Mesenchymal stem cell (in vitro differentiated cells and primary cell): Measurements from ENCODE around the gene LRRC26.

ENCODE experiments used
- DNase-seq: peaks from one replicate; pipeline ENCODE4 v3.0.0-alpha.2; 2013
- H2AFZ ChIP-seq: one replicate; pipeline ENCODE4 v1.6.1; 2013; ENCODE audit warnings: low read depth, mild to moderate bottlenecking, control low read depth, inconsistent platforms, low read length, moderate library complexity
- H2AK5ac ChIP-seq: 2 replicates; pipeline ENCODE4 v1.6.1; 2013; ENCODE audit warnings: low read length, moderate library complexity, mild to moderate bottlenecking, inconsistent platforms; ENCODE audit not compliant: severe bottlenecking
- H2BK120ac ChIP-seq: one replicate; pipeline ENCODE4 v1.6.1; 2013; ENCODE audit warnings: low read depth, mild to moderate bottlenecking, inconsistent platforms, low read length, moderate library complexity
- H2BK12ac ChIP-seq, 2 experiments: one replicate each; pipeline ENCODE4 v1.6.1; 2013; ENCODE audit warnings: inconsistent platforms in 2 of 2, low read length in 2 of 2, mild to moderate bottlenecking in 2 of 2, moderate library complexity in 2 of 2, control low read depth in 1 of 2
- H2BK15ac ChIP-seq: one replicate; pipeline ENCODE4 v1.6.1; 2013; ENCODE audit warnings: mild to moderate bottlenecking, low read depth, inconsistent platforms; ENCODE audit not compliant: poor library complexity, severe bottlenecking
- H2BK5ac ChIP-seq: 2 replicates; pipeline ENCODE4 v1.6.1; 2013; ENCODE audit warnings: low read depth, mild to moderate bottlenecking, low read length, control low read depth, inconsistent platforms; ENCODE audit not compliant: poor library complexity, severe bottlenecking
- H3K14ac ChIP-seq, 2 experiments: one replicate each; pipeline ENCODE4 v1.6.1; 2013; ENCODE audit warnings: inconsistent platforms in 2 of 2, low read length in 2 of 2, control low read depth in 1 of 2, mild to moderate bottlenecking in 1 of 2, moderate library complexity in 1 of 2
- H3K18ac ChIP-seq, 2 experiments: one replicate each; pipeline ENCODE4 v1.6.1; 2013; ENCODE audit warnings: inconsistent platforms in 2 of 2, low read length in 2 of 2, control low read depth in 1 of 2, low read depth in 1 of 2, mild to moderate bottlenecking in 1 of 2
- H3K23ac ChIP-seq, 2 experiments: one replicate each; pipeline ENCODE4 v1.6.1; 2013; ENCODE audit warnings: inconsistent platforms in 2 of 2, low read length in 2 of 2, mild to moderate bottlenecking in 2 of 2, moderate library complexity in 2 of 2, control low read depth in 1 of 2
- H3K27ac ChIP-seq: 2 replicates; pipeline ENCODE4 v1.5.1; 2013; ENCODE audit warnings: mild to moderate bottlenecking, moderate library complexity, low read length, control low read depth, inconsistent platforms; ENCODE audit not compliant: poor library complexity, severe bottlenecking
- H3K27me3 ChIP-seq, 2 experiments: 2 replicates each; pipeline versions ENCODE4 v1.6.1 to v1.7.0; 2013; ENCODE audit warnings: low read length in 2 of 2, mild to moderate bottlenecking in 2 of 2, moderate library complexity in 2 of 2, control low read depth in 1 of 2, inconsistent platforms in 1 of 2; ENCODE audit not compliant: control insufficient read depth in 1 of 2, insufficient read depth in 1 of 2
- H3K36me3 ChIP-seq, 2 experiments: 2 replicates each; pipeline versions ENCODE4 v1.6.1 to v1.7.0; 2013; ENCODE audit warnings: low read length in 2 of 2, control low read depth in 1 of 2, inconsistent platforms in 1 of 2, low read depth in 1 of 2, mild to moderate bottlenecking in 1 of 2; ENCODE audit not compliant: insufficient read depth in 2 of 2, control insufficient read depth in 1 of 2
- H3K4ac ChIP-seq, 2 experiments: one replicate each; pipeline ENCODE4 v1.6.1; 2013; ENCODE audit warnings: inconsistent platforms in 2 of 2, low read length in 2 of 2, mild to moderate bottlenecking in 2 of 2, moderate library complexity in 2 of 2, control low read depth in 1 of 2, low read depth in 1 of 2
- H3K4me1 ChIP-seq: 2 replicates; pipeline ENCODE4 v1.6.1; 2013; ENCODE audit warnings: low read depth, low read length, control low read depth; ENCODE audit not compliant: control insufficient read depth, insufficient read depth
- H3K4me2 ChIP-seq: 2 replicates; pipeline ENCODE4 v1.6.1; 2013; ENCODE audit warnings: low read length, mild to moderate bottlenecking, inconsistent platforms; ENCODE audit not compliant: poor library complexity, severe bottlenecking
- H3K4me3 ChIP-seq, 2 experiments: 2 replicates each; pipeline versions ENCODE4 v1.5.1 to v1.7.0; 2013; ENCODE audit warnings: low read length in 2 of 2, mild to moderate bottlenecking in 2 of 2, control low read depth in 1 of 2, low read depth in 1 of 2; ENCODE audit not compliant: insufficient read depth in 1 of 2
- H3K79me1 ChIP-seq: replicated peaks from 2 replicates; pipeline ENCODE4 v1.6.1; 2013; ENCODE audit warnings: mild to moderate bottlenecking, control low read depth, low read length, inconsistent platforms; ENCODE audit not compliant: poor library complexity, severe bottlenecking
- H3K9ac ChIP-seq: 2 replicates; pipeline ENCODE4 v1.7.0; 2013; ENCODE audit warnings: mild to moderate bottlenecking, low read length, moderate library complexity
- H3K9me3 ChIP-seq: 2 replicates; pipeline ENCODE4 v1.7.0; 2013; ENCODE audit warnings: mild to moderate bottlenecking, low read length; ENCODE audit not compliant: control insufficient read depth
- H4K8ac ChIP-seq: one replicate; pipeline ENCODE4 v1.6.1; 2013; ENCODE audit warnings: inconsistent platforms, mild to moderate bottlenecking, low read length, moderate library complexity
- H4K91ac ChIP-seq: one replicate; pipeline ENCODE4 v1.6.1; 2013; ENCODE audit warnings: mild to moderate bottlenecking, low read length, inconsistent platforms
- WGBS: methylation state at CpG from one replicate; pipeline ENCODE4 v1.1.7; 2013; ENCODE audit warnings: mixed read lengths; 5-methylcytosine and 5-hydroxymethylcytosine counted together

Gene LRRC26

DNA sequence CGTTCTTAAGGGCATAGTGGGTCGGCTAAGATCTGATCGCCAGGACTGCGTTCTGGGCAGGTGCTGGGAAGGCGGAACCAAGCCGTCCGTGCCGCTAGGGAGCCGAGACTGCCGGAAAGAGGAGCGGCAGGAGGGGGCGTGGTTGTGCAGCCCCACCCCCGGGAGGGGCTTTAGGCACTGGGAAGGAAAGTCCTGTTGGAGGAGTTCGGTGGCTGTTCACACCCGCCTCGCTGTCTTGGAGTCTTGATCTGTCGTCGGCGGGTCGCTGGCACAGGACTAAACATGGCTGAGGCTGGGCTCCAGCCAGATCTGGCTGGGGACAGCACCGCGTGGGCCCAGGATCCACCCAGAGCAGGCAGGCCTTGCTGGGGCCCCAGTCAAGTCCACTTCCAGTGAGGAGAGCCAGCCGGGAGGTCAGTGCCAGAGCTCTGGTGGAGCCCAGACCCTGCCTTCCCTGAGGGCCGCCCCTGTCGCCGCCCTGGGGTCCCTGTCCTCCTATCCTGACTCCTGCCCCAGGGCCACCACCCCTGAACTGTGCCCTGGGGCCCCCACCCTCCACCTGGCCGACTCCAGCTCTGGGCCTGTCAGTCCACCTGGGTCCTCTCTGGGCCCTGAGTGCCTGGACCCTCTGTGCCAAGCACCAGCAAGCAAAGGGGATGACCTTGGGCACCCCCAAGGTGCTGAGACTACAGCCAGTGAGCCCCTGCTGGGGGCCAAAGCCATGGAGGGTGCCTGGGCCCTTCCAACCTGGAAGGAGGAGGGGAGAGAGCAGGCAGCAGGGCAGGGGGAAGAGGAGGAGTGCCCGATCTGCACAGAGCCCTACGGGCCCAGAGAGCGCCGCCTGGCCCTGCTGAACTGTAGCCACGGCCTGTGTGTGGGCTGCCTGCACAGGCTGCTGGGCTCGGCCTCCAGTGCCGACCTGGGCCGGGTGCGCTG, 47.7 kb upstream of the LRRC26 start:
- Histone ChIP-seq H3K9ac (peak overlapping the region; percentile 60), H3K9me3 (no peaks in the 10 kb centered on the region), H2BK15ac (peak overlapping the region; percentile 97), H3K27ac (no peak overlapping the region), H3K23ac (peak overlapping the region in 1 of 2 experiments; percentile 23), H2BK5ac (no peak overlapping the region), H2BK12ac (peak overlapping the region in 1 of 2 experiments; percentile 73), H3K27me3 (no peaks in the 10 kb centered on the region), H2AFZ (no peak overlapping the region), H4K91ac (peak overlapping the region; percentile 64), H2BK120ac (no peak overlapping the region), H3K4ac (peak overlapping the region; percentile 32 to 42), H3K4me2 (no peak overlapping the region), H3K79me1 (peaks cover 3% of the 10 kb centered on the region), H3K18ac (peak overlapping the region; percentile 34 to 61), H4K8ac (peak overlapping the region; percentile 52), H2AK5ac (no peak overlapping the region), H3K14ac (peak overlapping the region in 1 of 2 experiments; percentile 35), H3K4me3 (peak overlapping the region in 1 of 2 experiments; percentile 69), H3K4me1 (peaks cover 53% of the 10 kb centered on the region), H3K36me3 (peaks cover 5 to 50% of the 10 kb centered on the region in 2 experiments)
- 43% methylated on average over 36 of the region's 36 CpGs for WGBS
- DNase-seq, result peak; percentile 63

DNA sequence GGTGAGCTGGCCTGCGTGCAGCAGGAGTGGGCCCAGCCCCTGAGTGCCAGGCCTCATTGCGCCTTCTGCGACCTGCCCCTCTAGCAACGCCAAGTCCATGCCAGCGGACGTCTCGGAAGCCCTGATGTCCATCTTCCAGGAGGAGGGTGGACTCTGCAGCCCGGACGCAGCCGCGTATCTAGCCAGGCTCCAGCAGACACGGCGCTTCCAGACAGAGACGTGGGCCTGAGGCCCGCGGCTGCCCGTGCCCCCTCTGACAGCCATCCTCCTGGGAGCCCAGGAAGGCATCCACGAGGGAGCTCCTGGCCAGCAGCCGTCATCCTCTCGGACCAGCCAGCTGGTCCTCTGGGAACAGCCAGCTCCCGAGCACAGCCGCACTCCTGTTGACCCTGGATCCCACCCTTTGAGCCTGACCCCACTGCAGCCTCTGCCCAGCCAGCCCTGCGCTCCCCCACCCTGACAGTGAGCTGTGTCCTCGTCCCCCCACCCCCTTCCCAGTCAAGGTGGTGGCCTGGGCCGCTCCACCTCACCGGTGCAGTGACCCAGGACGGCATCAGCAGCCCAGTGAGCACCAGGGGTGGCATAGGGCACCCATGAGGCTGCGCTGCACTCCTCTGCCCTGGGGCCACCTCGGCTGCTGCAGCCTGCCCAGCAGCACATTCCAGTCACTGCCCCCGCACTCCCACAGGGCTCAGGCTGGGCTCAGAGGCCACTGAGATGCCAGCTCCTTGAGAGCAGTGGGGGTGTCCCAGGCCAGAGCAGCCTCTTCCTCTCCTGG, 46.5 kb upstream of the LRRC26 start:
- 98% methylated on average over 30 of the region's 30 CpGs for WGBS

DNA sequence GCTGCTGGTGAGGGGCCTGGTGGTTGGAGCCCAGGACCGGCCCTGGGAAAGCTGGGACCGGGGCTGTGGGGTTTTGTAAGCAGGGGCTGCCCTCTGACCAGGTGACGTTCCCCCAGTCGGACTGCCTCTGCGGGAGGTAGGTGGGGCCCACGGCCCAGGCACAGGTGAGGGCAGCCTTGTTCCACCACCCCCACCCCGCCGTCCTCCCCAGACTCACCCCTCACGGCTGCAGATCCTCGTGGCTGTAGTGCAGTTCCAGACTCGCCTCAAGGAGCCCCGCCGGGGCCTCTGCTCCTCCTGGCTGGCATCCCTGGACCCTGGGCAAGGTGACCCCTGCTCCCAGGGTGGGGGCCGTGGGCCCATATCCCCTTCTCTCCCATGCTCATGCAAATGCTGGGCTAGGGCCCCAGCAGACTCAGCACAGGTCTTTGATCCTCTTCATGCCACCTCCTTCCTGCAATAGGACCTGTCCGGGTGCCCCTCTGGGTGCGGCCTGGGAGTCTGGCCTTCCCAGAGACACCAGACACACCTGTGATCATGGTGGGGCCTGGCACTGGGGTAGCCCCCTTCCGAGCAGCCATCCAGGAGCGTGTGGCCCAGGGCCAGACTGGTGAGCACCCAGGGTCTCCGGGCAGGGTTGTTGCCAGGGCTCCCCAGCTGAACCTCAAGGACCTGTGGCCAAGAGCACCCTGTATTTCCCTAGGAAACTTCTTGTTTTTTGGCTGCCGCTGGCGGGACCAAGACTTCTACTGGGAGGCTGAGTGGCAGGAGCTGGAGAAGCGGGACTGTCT, 45.5 kb upstream of the LRRC26 start:
- Histone ChIP-seq H3K4me3 (no peak overlapping the region), H2AFZ (no peak overlapping the region), H3K27me3 (no peaks in the 10 kb centered on the region), H4K8ac (no peak overlapping the region), H3K27ac (no peak overlapping the region), H3K4me2 (no peak overlapping the region), H3K4me1 (peaks cover 38% of the 10 kb centered on the region), H3K4ac (no peak overlapping the region), H3K9ac (no peak overlapping the region), H3K79me1 (peaks cover 3% of the 10 kb centered on the region), H2BK120ac (no peak overlapping the region), H3K23ac (no peak overlapping the region), H2BK15ac (no peak overlapping the region), H2BK5ac (no peak overlapping the region), H2BK12ac (no peak overlapping the region), H4K91ac (no peak overlapping the region), H3K14ac (no peak overlapping the region), H3K9me3 (no peaks in the 10 kb centered on the region), H3K36me3 (peaks cover 5 to 69% of the 10 kb centered on the region in 2 experiments), H3K18ac (no peak overlapping the region), H2AK5ac (no peak overlapping the region)
- no peak for DNase-seq
- 97% methylated on average over 22 of the region's 22 CpGs for WGBS

More for the DNA sequence above, 46.5 kb upstream of the LRRC26 start:
- H3K18ac ChIP-seq, result no peak overlapping the region
- H3K79me1 ChIP-seq, result peaks cover 3% of the 10 kb centered on the region
- no peak overlapping the region for H3K4me3 ChIP-seq
- H3K4me1 ChIP-seq, result peaks cover 45% of the 10 kb centered on the region
- H3K27me3 ChIP-seq, result no peaks in the 10 kb centered on the region
- no peak overlapping the region for H2AK5ac ChIP-seq
- no peak overlapping the region for H3K14ac ChIP-seq
- H3K9ac ChIP-seq, result no peak overlapping the region
- no peak overlapping the region for H2BK120ac ChIP-seq
- H3K9me3 ChIP-seq, result no peaks in the 10 kb centered on the region
- H2BK12ac ChIP-seq, result no peak overlapping the region
- H2BK5ac ChIP-seq, result no peak overlapping the region
- DNase-seq, result no peak
- H3K36me3 ChIP-seq, result peaks cover 5 to 62% of the 10 kb centered on the region in 2 experiments
- no peak overlapping the region for H2BK15ac ChIP-seq
- no peak overlapping the region for H3K23ac ChIP-seq
- no peak overlapping the region for H2AFZ ChIP-seq
- no peak overlapping the region for H4K8ac ChIP-seq
- H4K91ac ChIP-seq, result no peak overlapping the region
- no peak overlapping the region for H3K27ac ChIP-seq
- H3K4me2 ChIP-seq, result no peak overlapping the region
- H3K4ac ChIP-seq, result no peak overlapping the region
